Measurements from ENCODE around the gene FSTL1. TPM values are rescaled to one million over a fixed set of nuclear protein-coding genes. Genes with fewer than 3 reads are reported as not detected.

FSTL1 gene
- total RNA-seq, 1 donor from 2014 or later = 2,574 TPM

DNA sequence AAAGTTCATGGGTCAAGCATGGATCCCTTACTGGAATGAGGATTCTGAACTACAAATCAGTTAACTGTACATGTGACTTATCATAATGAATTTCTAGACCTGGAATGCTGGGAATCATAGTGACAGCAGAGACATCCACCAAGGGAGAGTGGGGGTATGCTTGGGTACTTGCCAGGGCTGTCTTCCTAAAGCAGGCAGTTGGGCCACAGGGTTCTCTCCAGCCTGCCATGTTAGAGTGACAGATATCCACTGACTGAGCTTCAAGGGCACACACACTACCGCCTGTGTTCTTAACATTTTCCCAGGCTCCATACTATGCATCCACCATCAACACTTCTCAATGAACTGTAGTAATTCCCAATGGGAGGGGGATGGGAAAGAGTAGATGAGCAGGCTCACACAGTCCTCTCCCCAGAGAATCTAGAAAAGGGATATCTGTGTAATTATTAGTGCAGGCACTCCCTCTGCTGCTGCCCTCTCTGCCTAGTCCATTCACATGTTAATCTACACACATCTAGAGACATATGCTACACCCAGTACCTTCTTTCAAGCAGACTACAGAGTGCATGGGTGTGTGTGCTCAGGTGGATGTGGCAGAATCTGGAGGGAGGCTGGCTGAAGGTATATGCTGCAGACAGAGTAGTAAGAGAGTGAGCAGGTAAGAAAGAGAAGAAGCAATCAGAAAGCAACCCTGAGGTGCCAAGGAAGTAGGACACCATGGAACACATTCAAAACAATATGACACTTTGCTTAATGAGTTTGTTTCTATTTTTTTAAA is 3.7 kb downstream of the FSTL1 start:
- peaks cover 70% of the 10 kb centered on the region for H3K4me1 Mint-ChIP-seq (ENCODE audit: unreplicated experiment)
- no peaks in the 10 kb centered on the region for H3K9me3 Mint-ChIP-seq (ENCODE audit: unreplicated experiment)
- H3K4me3 Mint-ChIP-seq (ENCODE audit: unreplicated experiment) = peak overlapping the region; percentile 33
- peak overlapping the region; percentile 61 for H3K27ac Mint-ChIP-seq (ENCODE audit: unreplicated experiment)
- H3K27me3 Mint-ChIP-seq (ENCODE audit: unreplicated experiment) = no peaks in the 10 kb centered on the region
- DNase-seq (ENCODE audit: extremely low spot score, unreplicated experiment) = no peak
- TF ChIP-seq, protein P1, sequence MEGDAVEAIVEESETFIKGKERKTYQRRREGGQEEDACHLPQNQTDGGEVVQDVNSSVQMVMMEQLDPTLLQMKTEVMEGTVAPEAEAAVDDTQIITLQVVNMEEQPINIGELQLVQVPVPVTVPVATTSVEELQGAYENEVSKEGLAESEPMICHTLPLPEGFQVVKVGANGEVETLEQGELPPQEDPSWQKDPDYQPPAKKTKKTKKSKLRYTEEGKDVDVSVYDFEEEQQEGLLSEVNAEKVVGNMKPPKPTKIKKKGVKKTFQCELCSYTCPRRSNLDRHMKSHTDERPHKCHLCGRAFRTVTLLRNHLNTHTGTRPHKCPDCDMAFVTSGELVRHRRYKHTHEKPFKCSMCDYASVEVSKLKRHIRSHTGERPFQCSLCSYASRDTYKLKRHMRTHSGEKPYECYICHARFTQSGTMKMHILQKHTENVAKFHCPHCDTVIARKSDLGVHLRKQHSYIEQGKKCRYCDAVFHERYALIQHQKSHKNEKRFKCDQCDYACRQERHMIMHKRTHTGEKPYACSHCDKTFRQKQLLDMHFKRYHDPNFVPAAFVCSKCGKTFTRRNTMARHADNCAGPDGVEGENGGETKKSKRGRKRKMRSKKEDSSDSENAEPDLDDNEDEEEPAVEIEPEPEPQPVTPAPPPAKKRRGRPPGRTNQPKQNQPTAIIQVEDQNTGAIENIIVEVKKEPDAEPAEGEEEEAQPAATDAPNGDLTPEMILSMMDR (IDR thresholded peaks at IDR 0.05) = no peak
- peaks cover 3% of the 10 kb centered on the region for H3K36me3 Mint-ChIP-seq (ENCODE audit: unreplicated experiment)

DNA sequence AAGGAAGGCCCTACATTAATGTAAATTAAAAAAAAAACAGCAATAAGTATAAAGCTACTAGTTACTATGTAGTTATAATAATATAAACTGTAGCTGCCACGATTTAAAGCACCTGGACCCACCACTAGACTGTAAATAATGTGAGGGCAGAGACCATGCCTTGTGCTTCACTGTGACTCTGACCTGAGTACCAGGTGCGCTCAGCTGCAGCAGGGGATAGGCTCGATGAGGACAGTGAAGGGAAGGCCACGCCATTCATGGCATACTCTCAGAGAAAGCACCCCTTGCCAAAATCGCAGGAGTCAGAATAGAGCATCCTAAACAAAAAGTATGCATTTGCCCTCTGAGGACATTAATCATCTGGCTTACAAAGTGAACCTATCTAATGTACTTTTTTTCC is 5.1 kb downstream of the FSTL1 start:
- Mint-ChIP-seq H3K36me3 (ENCODE audit: unreplicated experiment) (peaks cover 12% of the 10 kb centered on the region), H3K27me3 (ENCODE audit: unreplicated experiment) (no peaks in the 10 kb centered on the region)

DNA sequence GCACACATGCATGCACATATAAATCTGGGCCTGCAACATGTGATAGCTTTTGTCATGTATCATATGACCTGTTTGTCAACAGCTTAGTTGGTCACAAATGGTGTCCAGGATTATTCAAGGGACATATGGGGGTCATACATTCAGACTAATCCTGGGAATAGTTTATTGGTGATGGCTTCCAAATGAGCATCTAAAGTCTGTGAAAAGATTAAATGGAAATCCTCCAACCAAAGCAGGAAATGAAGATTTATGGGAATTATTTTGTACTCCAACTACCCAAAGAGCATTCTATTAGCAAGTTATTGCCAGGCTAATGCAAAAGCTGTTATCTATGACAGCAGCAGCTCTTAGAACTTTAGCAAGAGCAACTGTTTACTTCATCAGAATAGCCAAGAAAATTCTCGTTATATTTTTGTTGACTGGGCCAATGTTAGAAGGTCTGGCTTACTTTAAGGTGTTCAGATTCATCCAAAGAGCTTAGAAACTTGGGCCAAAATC is 7.1 kb downstream of the FSTL1 start:
- no peak for DNase-seq (ENCODE audit: extremely low spot score, unreplicated experiment)
- Mint-ChIP-seq H3K36me3 (ENCODE audit: unreplicated experiment) (peaks cover 24% of the 10 kb centered on the region), H3K9me3 (ENCODE audit: unreplicated experiment) (no peaks in the 10 kb centered on the region), H3K4me1 (ENCODE audit: unreplicated experiment) (peaks cover 95% of the 10 kb centered on the region), H3K27ac (ENCODE audit: unreplicated experiment) (peak overlapping the region; percentile 42), H3K27me3 (ENCODE audit: unreplicated experiment) (no peaks in the 10 kb centered on the region), H3K4me3 (ENCODE audit: unreplicated experiment) (no peak overlapping the region)
- TF ChIP-seq, protein P1 (IDR thresholded peaks at IDR 0.05) = no peak

More for the DNA sequence above, 5.1 kb downstream of the FSTL1 start:
- no peaks in the 10 kb centered on the region for H3K9me3 Mint-ChIP-seq (ENCODE audit: unreplicated experiment)
- peaks cover 79% of the 10 kb centered on the region for H3K4me1 Mint-ChIP-seq (ENCODE audit: unreplicated experiment)
- TF ChIP-seq, protein P1 (IDR thresholded peaks at IDR 0.05) = no peak
- peak overlapping the region; percentile 61 for H3K27ac Mint-ChIP-seq (ENCODE audit: unreplicated experiment)
- no peak overlapping the region for H3K4me3 Mint-ChIP-seq (ENCODE audit: unreplicated experiment)
- DNase-seq (ENCODE audit: extremely low spot score, unreplicated experiment) = no peak

DNA sequence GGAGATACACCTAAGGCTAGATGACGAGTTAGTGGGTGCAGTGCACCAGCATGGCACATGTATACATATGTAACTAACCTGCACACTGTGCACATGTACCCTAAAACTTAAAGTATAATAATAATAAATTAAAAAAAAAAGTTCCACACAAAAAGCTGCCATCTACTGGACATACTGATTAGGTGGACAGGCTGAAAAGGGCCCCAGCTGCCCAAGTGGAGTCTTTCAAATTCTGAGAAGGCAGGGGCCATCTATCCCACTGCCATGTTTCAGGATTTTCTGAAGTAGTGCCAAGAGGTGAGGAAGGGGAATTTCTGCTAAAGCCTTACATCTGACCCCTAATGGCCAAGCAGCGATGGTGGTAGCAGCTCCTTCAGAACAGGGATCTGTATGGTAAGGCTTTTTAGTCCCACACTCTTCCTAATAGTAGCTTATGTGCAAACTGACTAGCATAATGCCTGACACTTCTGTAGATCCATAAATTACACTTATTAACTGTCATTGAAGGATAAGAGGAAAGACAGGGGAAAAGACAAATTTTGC is 7.7 kb downstream of the FSTL1 start:
- no peak for DNase-seq (ENCODE audit: extremely low spot score, unreplicated experiment)
- Mint-ChIP-seq H3K36me3 (ENCODE audit: unreplicated experiment) (peaks cover 24% of the 10 kb centered on the region), H3K9me3 (ENCODE audit: unreplicated experiment) (no peaks in the 10 kb centered on the region), H3K4me3 (ENCODE audit: unreplicated experiment) (no peak overlapping the region), H3K27ac (ENCODE audit: unreplicated experiment) (peak overlapping the region; percentile 42), H3K27me3 (ENCODE audit: unreplicated experiment) (no peaks in the 10 kb centered on the region), H3K4me1 (ENCODE audit: unreplicated experiment) (peaks cover 95% of the 10 kb centered on the region)
- TF ChIP-seq, protein P1 (IDR thresholded peaks at IDR 0.05) = peak; percentile 52

DNA sequence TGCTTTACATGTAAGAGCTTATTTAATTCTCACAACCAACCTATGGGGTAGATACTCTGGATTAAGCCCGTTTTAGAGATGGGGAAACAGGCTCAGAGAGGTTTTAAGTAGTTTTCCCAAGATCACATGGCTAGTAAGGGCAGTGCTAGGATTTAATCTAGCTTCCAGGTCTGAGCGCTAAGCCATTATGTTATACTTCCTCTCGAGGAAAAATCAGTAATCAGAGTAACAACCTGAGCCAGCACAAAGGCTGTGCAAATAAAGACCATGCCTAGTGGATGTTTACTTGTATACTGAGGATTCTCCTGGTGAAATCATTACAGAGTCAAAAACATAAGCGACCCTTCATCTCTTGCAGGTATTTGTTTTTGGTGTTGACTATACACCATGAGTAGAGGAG is 9.0 kb downstream of the FSTL1 start:
- Mint-ChIP-seq H3K4me3 (ENCODE audit: unreplicated experiment) (no peak overlapping the region), H3K27ac (ENCODE audit: unreplicated experiment) (peak overlapping the region; percentile 96), H3K27me3 (ENCODE audit: unreplicated experiment) (no peaks in the 10 kb centered on the region), H3K9me3 (ENCODE audit: unreplicated experiment) (no peaks in the 10 kb centered on the region), H3K4me1 (ENCODE audit: unreplicated experiment) (peaks cover 95% of the 10 kb centered on the region), H3K36me3 (ENCODE audit: unreplicated experiment) (peaks cover 32% of the 10 kb centered on the region)
- TF ChIP-seq, protein P1 (IDR thresholded peaks at IDR 0.05) = no peak
- no peak for DNase-seq (ENCODE audit: extremely low spot score, unreplicated experiment)
